ENCODE measurements around the gene DOCK9. TPM values are rescaled to one million over a fixed set of nuclear protein-coding genes. Genes with fewer than 3 reads are reported as not detected.

The DOCK9 gene
- total and polyA plus RNA-seq, 2 donors (not counting 3 experiments of a cell fraction or from before 2014, with no cell fraction given): 147 to 323 TPM

DNA sequence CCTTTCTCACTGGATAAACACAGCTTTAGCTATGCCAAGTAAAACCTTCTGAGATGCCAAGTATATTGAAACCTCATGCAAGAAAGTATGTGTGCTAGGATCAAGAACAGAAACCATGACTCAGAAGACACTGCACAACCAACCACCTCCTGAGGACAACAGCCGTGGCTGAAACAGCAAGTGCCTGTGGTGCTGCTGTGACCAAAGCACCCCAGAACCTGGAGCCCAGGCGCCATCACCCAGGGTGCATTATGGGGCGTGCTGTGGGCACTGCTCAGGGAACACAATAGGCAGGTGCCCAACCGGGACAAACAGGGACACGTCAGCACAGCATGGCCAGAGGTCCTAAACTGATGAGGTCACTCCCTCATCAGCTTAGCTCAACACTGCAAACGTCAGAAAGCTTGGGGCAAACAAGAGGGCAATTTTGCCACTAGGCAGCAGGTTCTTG, 124.1 kb downstream of the DOCK9 start:
- no peak overlapping the region for H3K9ac ChIP-seq (replicated peaks; ENCODE audit: extremely low read depth, insufficient read depth, low read length)
- no peak overlapping the region for H2AFZ ChIP-seq (ENCODE audit: low read depth, low read length)
- DNase-seq (ENCODE audit: low read depth, low spot score): no peak

DNA sequence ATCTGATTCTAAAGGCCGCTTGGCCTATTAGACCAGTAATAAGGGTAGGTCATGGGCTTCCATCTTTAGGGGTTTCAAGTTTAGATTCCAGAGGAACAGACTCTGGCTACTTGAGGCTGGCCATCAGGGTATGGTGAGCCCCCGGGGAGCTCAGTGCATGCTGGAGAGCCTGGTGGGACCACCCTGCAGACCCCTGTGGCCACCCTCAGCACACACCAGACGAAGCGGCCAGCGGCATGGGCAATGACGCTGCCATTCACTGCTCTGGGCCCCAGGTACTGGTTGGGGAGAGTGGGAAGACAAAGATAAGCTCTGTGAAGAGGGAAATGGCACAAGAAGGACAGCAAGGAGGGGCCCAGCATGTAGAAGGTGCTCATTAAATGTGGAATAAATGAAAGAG, 126.6 kb downstream of the DOCK9 start:
- dilution Hi-C loops (cut with MboI; ENCODE audit: extremely low pct_ligation_motif_present, low sequenced_read_pairs): no loop called here
- intact Hi-C loops (cut with micrococcal nuclease): no loop called here
- Histone ChIP-seq H3K36me3 (ENCODE audit: control insufficient read depth in 2 of 2, extremely low read depth in 1 of 2, insufficient read depth in 2 of 2, low read length in 2 of 2) (peaks cover 36 to 42% of the 10 kb centered on the region in 2 experiments), H3K4me3 (replicated peaks in 1 of 3; ENCODE audit: insufficient read depth in 1 of 3, low read depth in 1 of 3, low read length in 3 of 3) (no peak overlapping the region), H3K9ac (replicated peaks; ENCODE audit: extremely low read depth, insufficient read depth, low read length) (no peak overlapping the region), H3K27ac (ENCODE audit: insufficient read depth, low read depth, low read length) (no peak overlapping the region), H3K4me1 (ENCODE audit: control insufficient read depth, extremely low read depth, insufficient read depth, low read length) (peaks cover 6% of the 10 kb centered on the region), H3K79me2 (ENCODE audit: control insufficient read depth, insufficient read depth, low read length) (no peaks in the 10 kb centered on the region), H2AFZ (ENCODE audit: low read depth, low read length) (no peak overlapping the region), H3K9me3 (replicated peaks; ENCODE audit: control insufficient read depth, insufficient read depth, low read length) (no peaks in the 10 kb centered on the region), H3K4me2 (ENCODE audit: insufficient read depth, low read length) (no peak overlapping the region), H3K9me1 (replicated peaks; ENCODE audit: control insufficient read depth, extremely low read depth, insufficient read depth, low read length) (no peaks in the 10 kb centered on the region), H4K20me1 (replicated peaks; ENCODE audit: control insufficient read depth, extremely low read depth, insufficient read depth, low read length) (no peaks in the 10 kb centered on the region), H3K27me3 (ENCODE audit: control insufficient read depth in 2 of 2, insufficient read depth in 2 of 2, low read length in 2 of 2) (no peaks in the 10 kb centered on the region)
- TF ChIP-seq EZH2 (IDR thresholded peaks at IDR 0.05; ENCODE audit: borderline replicate concordance, low read depth, low read length, severe bottlenecking) (no peak), POLR2A (IDR thresholded peaks at IDR 0.05; ENCODE audit: low read depth, low read length) (no peak), POLR2AphosphoS5 (IDR thresholded peaks at IDR 0.05; ENCODE audit: insufficient read depth, low read depth, low read length) (no peak), MYC (IDR thresholded peaks at IDR 0.05; ENCODE audit: low read depth, low read length) (no peak), JUN (IDR thresholded peaks at IDR 0.05; ENCODE audit: borderline replicate concordance, insufficient read depth, insufficient read length, low read depth) (no peak)
- TF ChIP-seq, protein P1, sequence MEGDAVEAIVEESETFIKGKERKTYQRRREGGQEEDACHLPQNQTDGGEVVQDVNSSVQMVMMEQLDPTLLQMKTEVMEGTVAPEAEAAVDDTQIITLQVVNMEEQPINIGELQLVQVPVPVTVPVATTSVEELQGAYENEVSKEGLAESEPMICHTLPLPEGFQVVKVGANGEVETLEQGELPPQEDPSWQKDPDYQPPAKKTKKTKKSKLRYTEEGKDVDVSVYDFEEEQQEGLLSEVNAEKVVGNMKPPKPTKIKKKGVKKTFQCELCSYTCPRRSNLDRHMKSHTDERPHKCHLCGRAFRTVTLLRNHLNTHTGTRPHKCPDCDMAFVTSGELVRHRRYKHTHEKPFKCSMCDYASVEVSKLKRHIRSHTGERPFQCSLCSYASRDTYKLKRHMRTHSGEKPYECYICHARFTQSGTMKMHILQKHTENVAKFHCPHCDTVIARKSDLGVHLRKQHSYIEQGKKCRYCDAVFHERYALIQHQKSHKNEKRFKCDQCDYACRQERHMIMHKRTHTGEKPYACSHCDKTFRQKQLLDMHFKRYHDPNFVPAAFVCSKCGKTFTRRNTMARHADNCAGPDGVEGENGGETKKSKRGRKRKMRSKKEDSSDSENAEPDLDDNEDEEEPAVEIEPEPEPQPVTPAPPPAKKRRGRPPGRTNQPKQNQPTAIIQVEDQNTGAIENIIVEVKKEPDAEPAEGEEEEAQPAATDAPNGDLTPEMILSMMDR (IDR thresholded peaks at IDR 0.05; ENCODE audit: extremely low read depth in 1 of 2, insufficient read depth in 1 of 2, low read depth in 1 of 2, low read length in 2 of 2): no peak
- FAIRE-seq: no peak
- CTCF ChIA-PET: interaction anchor here (5.0 kb wide), 1 partner anchor 11 kb away, joined by 31 read pairs; no protein-coding TSS in a partner anchor
- POLR2A ChIA-PET: no interaction called here
- DNase-seq (ENCODE audit: low read depth, low spot score): no peak
- no TSS peak for BruUV-seq (replicated peaks)

More for the DNA sequence above, 124.1 kb downstream of the DOCK9 start:
- Histone ChIP-seq H3K27me3 (ENCODE audit: control insufficient read depth in 2 of 2, insufficient read depth in 2 of 2, low read length in 2 of 2) (no peaks in the 10 kb centered on the region), H3K79me2 (ENCODE audit: control insufficient read depth, insufficient read depth, low read length) (no peaks in the 10 kb centered on the region), H3K4me3 (replicated peaks in 1 of 3; ENCODE audit: insufficient read depth in 1 of 3, low read depth in 1 of 3, low read length in 3 of 3) (no peak overlapping the region), H3K9me3 (replicated peaks; ENCODE audit: control insufficient read depth, insufficient read depth, low read length) (no peaks in the 10 kb centered on the region), H3K36me3 (ENCODE audit: control insufficient read depth in 2 of 2, extremely low read depth in 1 of 2, insufficient read depth in 2 of 2, low read length in 2 of 2) (peaks cover 29 to 32% of the 10 kb centered on the region in 2 experiments), H4K20me1 (replicated peaks; ENCODE audit: control insufficient read depth, extremely low read depth, insufficient read depth, low read length) (no peaks in the 10 kb centered on the region), H3K9me1 (replicated peaks; ENCODE audit: control insufficient read depth, extremely low read depth, insufficient read depth, low read length) (no peaks in the 10 kb centered on the region), H3K4me2 (ENCODE audit: insufficient read depth, low read length) (no peak overlapping the region), H3K4me1 (ENCODE audit: control insufficient read depth, extremely low read depth, insufficient read depth, low read length) (peaks cover 31% of the 10 kb centered on the region), H3K27ac (ENCODE audit: insufficient read depth, low read depth, low read length) (no peak overlapping the region)
- TF ChIP-seq JUN (IDR thresholded peaks at IDR 0.05; ENCODE audit: borderline replicate concordance, insufficient read depth, insufficient read length, low read depth) (no peak), MYC (IDR thresholded peaks at IDR 0.05; ENCODE audit: low read depth, low read length) (no peak), GATA2 (IDR thresholded peaks at IDR 0.05; ENCODE audit: insufficient read depth, insufficient read length, low read depth, low read length) (no peak), EZH2 (IDR thresholded peaks at IDR 0.05; ENCODE audit: borderline replicate concordance, low read depth, low read length, severe bottlenecking) (no peak)
- TF ChIP-seq, protein P1 (IDR thresholded peaks at IDR 0.05; ENCODE audit: extremely low read depth in 1 of 2, insufficient read depth in 1 of 2, low read depth in 1 of 2, low read length in 2 of 2): no peak
- BruUV-seq (replicated peaks): no TSS peak
- intact Hi-C loops (cut with micrococcal nuclease) (no loop called here), dilution Hi-C loops (cut with MboI; ENCODE audit: extremely low pct_ligation_motif_present, low sequenced_read_pairs) (no loop called here)
- CTCF ChIA-PET: interaction anchor here (1.6 to 2.5 kb wide), 2 partner anchors 11 to 14 kb away, joined by 8 to 10 read pairs; no protein-coding TSS in a partner anchor
- POLR2A ChIA-PET: no interaction called here
- FAIRE-seq: no peak

Measured in endothelial cell of umbilical vein (primary cell).